H9 (cell line): Measurements from ENCODE around the gene EHMT2. TPM values are rescaled to one million over a fixed set of nuclear protein-coding genes. Genes with fewer than 3 reads are reported as not detected.

Experiments used
- DNase-seq: peaks from one replicate; pipeline ENCODE4 v3.0.0-alpha.2; 2017
- H2AFZ ChIP-seq: one replicate; pipeline ENCODE4 v1.6.1; 2013; ENCODE audit warnings: mild to moderate bottlenecking, low read length, control low read depth, moderate library complexity
- H2AK5ac ChIP-seq: 2 replicates; pipeline ENCODE4 v1.6.1; 2013; ENCODE audit warnings: low read length, control low read depth, mixed read lengths; ENCODE audit not compliant: insufficient read length
- H2BK120ac ChIP-seq: one replicate; pipeline ENCODE4 v1.6.1; 2013; ENCODE audit warnings: low read depth, mild to moderate bottlenecking, low read length, control low read depth, inconsistent platforms; ENCODE audit not compliant: poor library complexity, severe bottlenecking
- H2BK12ac ChIP-seq: 2 replicates; pipeline ENCODE4 v1.6.1; 2013; ENCODE audit warnings: low read length, control low read depth, mixed read lengths, low read depth; ENCODE audit not compliant: insufficient read length
- H2BK15ac ChIP-seq: 2 replicates; pipeline ENCODE4 v1.6.1; 2013; ENCODE audit warnings: low read depth, low read length, control low read depth
- H2BK20ac ChIP-seq: one replicate; pipeline ENCODE4 v1.6.1; 2013; ENCODE audit warnings: low read depth, mild to moderate bottlenecking, low read length, control low read depth, inconsistent platforms; ENCODE audit not compliant: poor library complexity, severe bottlenecking
- H2BK5ac ChIP-seq: 2 replicates; pipeline ENCODE4 v1.6.1; 2013; ENCODE audit warnings: low read length, control low read depth, mixed read lengths; ENCODE audit not compliant: insufficient read length
- H3K14ac ChIP-seq: 2 replicates; pipeline ENCODE4 v1.6.1; 2013; ENCODE audit warnings: low read length, control low read depth; ENCODE audit not compliant: insufficient read depth
- H3K18ac ChIP-seq: 2 replicates; pipeline ENCODE4 v1.6.1; 2013; ENCODE audit warnings: low read depth, mild to moderate bottlenecking, mixed read lengths, low read length, control low read depth; ENCODE audit not compliant: insufficient read length
- H3K23ac ChIP-seq: 2 replicates; pipeline ENCODE4 v1.6.1; 2013; ENCODE audit warnings: low read length, control low read depth, mixed read lengths, low read depth; ENCODE audit not compliant: insufficient read length
- H3K23me2 ChIP-seq: 2 replicates; pipeline ENCODE4 v1.6.1; 2013; ENCODE audit warnings: low read depth, mild to moderate bottlenecking, mixed read lengths, low read length, control low read depth; ENCODE audit not compliant: insufficient read length, poor library complexity, severe bottlenecking
- H3K27ac ChIP-seq: 2 replicates; pipeline ENCODE4 v1.5.1; 2013; ENCODE audit warnings: low read length, control low read depth, mixed read lengths, low read depth; ENCODE audit not compliant: insufficient read length
- H3K27me3 ChIP-seq: 2 replicates; pipeline ENCODE4 v1.6.1; 2013; ENCODE audit warnings: low read length, control low read depth, inconsistent platforms; ENCODE audit not compliant: insufficient read depth
- H3K4ac ChIP-seq: 2 replicates; pipeline ENCODE4 v1.6.1; 2013; ENCODE audit warnings: low read depth, mild to moderate bottlenecking, control low read depth, inconsistent platforms, low read length, moderate library complexity
- H3K4me1 ChIP-seq: 2 replicates; pipeline ENCODE4 v1.6.1; 2013; ENCODE audit warnings: low read length, control low read depth, inconsistent platforms; ENCODE audit not compliant: insufficient read depth
- H3K4me2 ChIP-seq: 2 replicates; pipeline ENCODE4 v1.6.1; 2013; ENCODE audit warnings: low read length, control low read depth, mixed read lengths; ENCODE audit not compliant: insufficient read length, insufficient read depth
- H3K56ac ChIP-seq: 2 replicates; pipeline ENCODE4 v1.6.1; 2013; ENCODE audit warnings: low read depth, mild to moderate bottlenecking, mixed read lengths, low read length, control low read depth; ENCODE audit not compliant: insufficient read length
- H3K79me1 ChIP-seq: 2 replicates; pipeline ENCODE4 v1.6.1; 2013; ENCODE audit warnings: low read depth, mild to moderate bottlenecking, moderate library complexity, low read length, control low read depth, inconsistent platforms; ENCODE audit not compliant: insufficient read depth, poor library complexity, severe bottlenecking
- H3K79me2 ChIP-seq: 2 replicates; pipeline ENCODE4 v1.6.1; 2013; ENCODE audit warnings: low read length, control low read depth, inconsistent platforms; ENCODE audit not compliant: insufficient read depth
- H3K9ac ChIP-seq: 2 replicates; pipeline ENCODE4 v1.6.1; 2013; ENCODE audit warnings: low read length, control low read depth, mixed read lengths; ENCODE audit not compliant: insufficient read length; ENCODE audit errors: extremely low read depth
- H3K9me3 ChIP-seq: one replicate; pipeline ENCODE4 v1.6.1; 2013; ENCODE audit warnings: low read depth, low read length, inconsistent platforms; ENCODE audit not compliant: control insufficient read depth
- H3T11ph ChIP-seq: one replicate; pipeline ENCODE4 v1.6.1; 2013; ENCODE audit warnings: mild to moderate bottlenecking, low read length, control low read depth, inconsistent platforms
- H4K20me1 ChIP-seq: one replicate; pipeline ENCODE4 v1.6.1; 2013; ENCODE audit not compliant: control insufficient read depth, insufficient read length, insufficient read depth
- H4K5ac ChIP-seq: 2 replicates; pipeline ENCODE4 v1.6.1; 2013; ENCODE audit warnings: low read depth, mild to moderate bottlenecking, mixed read lengths, low read length, control low read depth; ENCODE audit not compliant: insufficient read length
- H4K8ac ChIP-seq: replicated peaks from 2 replicates; pipeline ENCODE4 v1.6.1; 2013; ENCODE audit warnings: low read length, control low read depth, mixed read lengths, low read depth; ENCODE audit not compliant: insufficient read length
- H4K91ac ChIP-seq: 2 replicates; pipeline ENCODE4 v1.6.1; 2013; ENCODE audit warnings: low read depth, mild to moderate bottlenecking, moderate library complexity, mixed read lengths, low read length, control low read depth; ENCODE audit not compliant: insufficient read length
- H3K27ac Mint-ChIP-seq, 3 experiments: 2 replicates in 2 of 3; 3 replicates in 1 of 3; pipeline ENCODE4 v1.8.0; 2020 to 2021; ENCODE audit warnings: mixed read lengths in 3 of 3, mild to moderate bottlenecking in 1 of 3, moderate library complexity in 1 of 3
- H3K27me3 Mint-ChIP-seq: 2 replicates; pipeline ENCODE4 v1.8.0; 2021; ENCODE audit warnings: low read depth, mild to moderate bottlenecking, moderate library complexity, mixed read lengths
- H3K36me3 Mint-ChIP-seq, 3 experiments: 2 replicates in 2 of 3; 3 replicates in 1 of 3; pipeline ENCODE4 v1.8.0; 2020 to 2021; ENCODE audit warnings: low read depth in 3 of 3, mixed read lengths in 3 of 3; ENCODE audit not compliant: insufficient read depth in 1 of 3
- H3K4me1 Mint-ChIP-seq, 2 experiments: 2 replicates each; pipeline ENCODE4 v1.8.0; 2020; ENCODE audit warnings: mixed read lengths in 2 of 2
- H3K4me3 Mint-ChIP-seq, 2 experiments: 2 replicates in 1 of 2; 3 replicates in 1 of 2; pipeline ENCODE4 v1.8.0; 2020 to 2021; ENCODE audit warnings: mild to moderate bottlenecking in 2 of 2, mixed read lengths in 2 of 2, moderate library complexity in 1 of 2
- H3K9me3 Mint-ChIP-seq, 2 experiments: 2 replicates in 1 of 2; 3 replicates in 1 of 2; pipeline ENCODE4 v1.8.0; 2020; ENCODE audit warnings: mild to moderate bottlenecking in 2 of 2, mixed read lengths in 2 of 2, moderate library complexity in 1 of 2
- WGBS: extraction: QIAGEN DNeasy Blood & Tissue Kit; methylation state at CpG from one replicate; pipeline ENCODE4 v1.1.7; 2013; ENCODE audit warnings: missing lambda C conversion rate, low lambda C conversion rate, mixed read lengths; ENCODE audit not compliant: insufficient read length; ENCODE audit errors: extremely low coverage; 5-methylcytosine and 5-hydroxymethylcytosine counted together
- total RNA-seq: library from RNA; stranded (reverse); gene quantifications from 2 replicates; pipeline ENCODE4 v1.2.1, GENCODE V29; 2021
- TF ChIP-seq, protein P1 (sequence below): fragments of 200-600 bp; sonication (generic); conservative IDR thresholded peaks from 3 replicates; pipeline ENCODE4 v1.8.0; 2021; ENCODE audit warnings: antibody characterized with exemption, mild to moderate bottlenecking

Gene EHMT2
- total RNA-seq, 1 experiment from 2014 or later = 124 TPM

DNA sequence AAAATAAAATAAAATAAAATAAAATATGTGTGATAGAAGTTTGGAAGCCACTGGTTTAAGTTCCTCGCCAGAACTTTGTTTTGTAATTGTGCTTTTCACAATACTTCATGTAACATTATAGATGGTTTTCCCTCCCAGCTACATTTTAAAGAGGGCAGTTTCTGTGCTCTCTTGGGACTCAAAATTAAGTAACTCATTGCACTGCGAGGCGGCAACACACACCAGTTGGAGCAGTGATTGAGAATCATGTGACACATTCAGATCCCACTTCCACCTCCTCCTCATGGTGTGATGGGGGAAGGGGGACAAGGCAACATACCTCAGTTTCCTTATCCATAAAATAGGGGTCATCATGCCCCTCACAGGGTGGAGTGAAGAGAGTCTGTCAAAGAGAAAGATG is 37.5 kb upstream of the EHMT2 start:
- H3K27ac ChIP-seq = no peak overlapping the region
- no peak overlapping the region for H4K91ac ChIP-seq
- no peak overlapping the region for H4K8ac ChIP-seq
- no peak overlapping the region for H2BK20ac ChIP-seq
- H3K9ac ChIP-seq = no peak overlapping the region
- H2BK15ac ChIP-seq = no peak overlapping the region
- no peak overlapping the region for H2AFZ ChIP-seq
- H2BK12ac ChIP-seq = no peak overlapping the region
- no peaks in the 10 kb centered on the region for H3K23me2 ChIP-seq
- no peaks in the 10 kb centered on the region for H3K27me3 ChIP-seq
- no peak for DNase-seq
- no peak overlapping the region for H3K14ac ChIP-seq
- no CpG with 5 or more reads among the region's 3 CpGs for WGBS
- H4K5ac ChIP-seq = no peak overlapping the region
- Mint-ChIP-seq H3K4me3 (no peak overlapping the region), H3K27ac (no peak overlapping the region), H3K36me3 (peaks cover 0 to 6% (median 2%) of the 10 kb centered on the region in 3 experiments; a peak in 1 of 7 replicates), H3K9me3 (peaks cover 15 to 16% of the 10 kb centered on the region in 2 experiments), H3K27me3 (peaks cover 15% of the 10 kb centered on the region), H3K4me1 (peaks cover 0 to under 1% of the 10 kb centered on the region in 2 experiments; a peak in 2 of 4 replicates)
- no peak overlapping the region for H3T11ph ChIP-seq
- H2BK5ac ChIP-seq = no peak overlapping the region
- no peak overlapping the region for H3K4ac ChIP-seq
- no peaks in the 10 kb centered on the region for H3K9me3 ChIP-seq
- no peaks in the 10 kb centered on the region for H4K20me1 ChIP-seq
- TF ChIP-seq, protein P1, sequence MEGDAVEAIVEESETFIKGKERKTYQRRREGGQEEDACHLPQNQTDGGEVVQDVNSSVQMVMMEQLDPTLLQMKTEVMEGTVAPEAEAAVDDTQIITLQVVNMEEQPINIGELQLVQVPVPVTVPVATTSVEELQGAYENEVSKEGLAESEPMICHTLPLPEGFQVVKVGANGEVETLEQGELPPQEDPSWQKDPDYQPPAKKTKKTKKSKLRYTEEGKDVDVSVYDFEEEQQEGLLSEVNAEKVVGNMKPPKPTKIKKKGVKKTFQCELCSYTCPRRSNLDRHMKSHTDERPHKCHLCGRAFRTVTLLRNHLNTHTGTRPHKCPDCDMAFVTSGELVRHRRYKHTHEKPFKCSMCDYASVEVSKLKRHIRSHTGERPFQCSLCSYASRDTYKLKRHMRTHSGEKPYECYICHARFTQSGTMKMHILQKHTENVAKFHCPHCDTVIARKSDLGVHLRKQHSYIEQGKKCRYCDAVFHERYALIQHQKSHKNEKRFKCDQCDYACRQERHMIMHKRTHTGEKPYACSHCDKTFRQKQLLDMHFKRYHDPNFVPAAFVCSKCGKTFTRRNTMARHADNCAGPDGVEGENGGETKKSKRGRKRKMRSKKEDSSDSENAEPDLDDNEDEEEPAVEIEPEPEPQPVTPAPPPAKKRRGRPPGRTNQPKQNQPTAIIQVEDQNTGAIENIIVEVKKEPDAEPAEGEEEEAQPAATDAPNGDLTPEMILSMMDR = no peak
- no peak overlapping the region for H3K23ac ChIP-seq
- no peaks in the 10 kb centered on the region for H3K79me2 ChIP-seq
- H3K79me1 ChIP-seq = no peaks in the 10 kb centered on the region
- H2AK5ac ChIP-seq = no peak overlapping the region
- no peak overlapping the region for H3K4me2 ChIP-seq
- H3K18ac ChIP-seq = no peak overlapping the region
- H3K56ac ChIP-seq = no peak overlapping the region
- H3K4me1 ChIP-seq = peaks cover under 1% of the 10 kb centered on the region; the same call in 1 of the 2 replicates
- H2BK120ac ChIP-seq = no peak overlapping the region
